Panc1 (cell line): Measurements from ENCODE around the gene EPB41L4B. TPM values are rescaled to one million over a fixed set of nuclear protein-coding genes. Genes with fewer than 3 reads are reported as not detected.

Experiments used
- ATAC-seq: fragments of 200-7000 bp; cut with Tn5 transposase; 2 replicates; pipeline ENCODE4 v1.9.1; 2020; ENCODE audit warnings: mild to moderate bottlenecking, moderate library complexity
- BruUV-seq: library from RNA; stranded (reverse); fragments of 400-500 nt; replicated peaks from 2 replicates; lab custom pipeline; 2021; lab: Mats Ljungman, UMichigan
- CTCF ChIA-PET: fragments of 300-600 bp; sonication (Branson Sonifier 250); formaldehyde crosslinking; loops from one replicate; lab custom pipeline; 2022; ENCODE audit warnings: antibody characterized with exemption; lab: Charles Lee
- POLR2A ChIA-PET: fragments of 300-600 bp; sonication (Branson Sonifier 250); formaldehyde crosslinking; loops from one replicate; lab custom pipeline; 2022; ENCODE audit warnings: antibody characterized with exemption; lab: Charles Lee
- DNase-seq: peaks from one replicate; pipeline ENCODE4 v3.0.0-alpha.2; 2010; ENCODE audit warnings: low read depth, low spot score
- H3K27ac ChIP-seq: 2 replicates; pipeline ENCODE4 v1.5.1; 2011; ENCODE audit warnings: mild to moderate bottlenecking, low read length, inconsistent platforms
- H3K27me3 ChIP-seq: fragments of 200-500 bp; sonication (Bioruptor generic); 2 replicates; pipeline ENCODE4 v1.6.0; 2014; ENCODE audit warnings: low read length, inconsistent platforms; ENCODE audit not compliant: control insufficient read depth, insufficient read depth
- H3K36me3 ChIP-seq: fragments of 200-500 bp; sonication (Bioruptor generic); 2 replicates; pipeline ENCODE4 v1.5.1; 2014; ENCODE audit warnings: inconsistent platforms, mild to moderate bottlenecking, low read length, moderate library complexity; ENCODE audit not compliant: control insufficient read depth, insufficient read depth
- H3K4me1 ChIP-seq: 2 replicates; pipeline ENCODE4 v1.5.1; 2011; ENCODE audit warnings: inconsistent platforms, mild to moderate bottlenecking, low read length, moderate library complexity; ENCODE audit not compliant: control insufficient read depth, insufficient read depth
- H3K4me3 ChIP-seq, 2 experiments: 2 replicates each; pipeline ENCODE4 v1.5.1; 2011 to 2012; ENCODE audit warnings: low read depth in 2 of 2, low read length in 2 of 2, mild to moderate bottlenecking in 2 of 2, inconsistent platforms in 1 of 2, moderate library complexity in 1 of 2
- H3K9me3 ChIP-seq: fragments of 200-500 bp; sonication (Bioruptor generic); 2 replicates; pipeline ENCODE4 v1.5.1; 2014; ENCODE audit warnings: low read depth, mild to moderate bottlenecking, inconsistent platforms, low read length, moderate library complexity; ENCODE audit not compliant: control insufficient read depth, insufficient read depth
- POLR2AphosphoS5 ChIP-seq: IDR thresholded peaks from 2 replicates; pipeline ENCODE4 v1.6.1; 2012; ENCODE audit warnings: mild to moderate bottlenecking, low read depth, low read length, moderate library complexity
- SIN3A ChIP-seq: IDR thresholded peaks from 2 replicates; pipeline ENCODE4 v1.6.1; 2012; ENCODE audit warnings: low read depth, mild to moderate bottlenecking, low read length, moderate library complexity, borderline replicate concordance; ENCODE audit not compliant: insufficient read depth
- TCF7L2 ChIP-seq: IDR thresholded peaks from 2 replicates; pipeline ENCODE4 v1.6.1; 2011; ENCODE audit warnings: mild to moderate bottlenecking, low read depth, low read length, inconsistent platforms
- in situ Hi-C: cut with HindIII; loops from 2 replicates; pipeline ENCODE4 v1.10.0; 2016; ENCODE audit warnings: low sequenced_read_pairs, low pct_unique_long_range_greater_than_20kb
- intact Hi-C: fragments of 100-400 bp; cut with micrococcal nuclease; formaldehyde crosslinking; loops from one replicate; pipeline ENCODE4 v1.10.0; 2022; ENCODE audit not compliant: unreplicated experiment
- total RNA-seq: library from RNA; stranded (reverse); gene quantifications from one replicate; pipeline ENCODE4 v1.2.1, GENCODE V29; 2021; ENCODE audit not compliant: unreplicated experiment
- TF ChIP-seq, protein P1 (sequence below): fragments of 450-650 bp; IDR thresholded peaks from 2 replicates; pipeline ENCODE4 v1.5.1; 2017; ENCODE audit warnings: mild to moderate bottlenecking
- TF ChIP-seq, protein P2 (sequence below), 2 experiments: IDR thresholded peaks; 2 replicates each; pipeline ENCODE4 v1.6.1; 2011 to 2012; ENCODE audit warnings: low read depth in 2 of 2, control low read depth in 1 of 2, low read length in 1 of 2, mild to moderate bottlenecking in 1 of 2, moderate library complexity in 1 of 2; ENCODE audit not compliant: insufficient read depth in 1 of 2

The EPB41L4B gene
- total RNA-seq, 1 experiment from 2014 or later, result 27.8 TPM

DNA sequence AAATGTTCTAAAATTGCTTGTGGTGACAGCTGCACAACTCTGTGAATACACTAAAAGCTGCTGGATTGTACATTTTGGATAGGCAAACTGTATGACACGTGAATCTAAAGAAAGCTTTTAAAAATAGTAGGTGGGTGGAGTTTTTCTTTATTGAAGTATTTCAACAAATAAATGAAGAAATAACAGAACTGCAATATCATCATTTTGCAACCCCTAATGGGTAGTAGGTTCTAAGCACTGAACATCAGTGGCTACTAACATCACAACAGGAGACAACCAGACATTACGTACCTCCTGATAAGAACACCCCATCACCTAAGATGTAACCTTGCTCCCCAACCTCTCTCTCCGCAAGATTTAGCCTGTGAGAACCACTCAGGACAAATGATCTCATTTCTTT, 38.6 kb downstream of the EPB41L4B start:
- no peak for TF ChIP-seq SIN3A
- TF ChIP-seq TCF7L2, result no peak
- TF ChIP-seq, protein P1, sequence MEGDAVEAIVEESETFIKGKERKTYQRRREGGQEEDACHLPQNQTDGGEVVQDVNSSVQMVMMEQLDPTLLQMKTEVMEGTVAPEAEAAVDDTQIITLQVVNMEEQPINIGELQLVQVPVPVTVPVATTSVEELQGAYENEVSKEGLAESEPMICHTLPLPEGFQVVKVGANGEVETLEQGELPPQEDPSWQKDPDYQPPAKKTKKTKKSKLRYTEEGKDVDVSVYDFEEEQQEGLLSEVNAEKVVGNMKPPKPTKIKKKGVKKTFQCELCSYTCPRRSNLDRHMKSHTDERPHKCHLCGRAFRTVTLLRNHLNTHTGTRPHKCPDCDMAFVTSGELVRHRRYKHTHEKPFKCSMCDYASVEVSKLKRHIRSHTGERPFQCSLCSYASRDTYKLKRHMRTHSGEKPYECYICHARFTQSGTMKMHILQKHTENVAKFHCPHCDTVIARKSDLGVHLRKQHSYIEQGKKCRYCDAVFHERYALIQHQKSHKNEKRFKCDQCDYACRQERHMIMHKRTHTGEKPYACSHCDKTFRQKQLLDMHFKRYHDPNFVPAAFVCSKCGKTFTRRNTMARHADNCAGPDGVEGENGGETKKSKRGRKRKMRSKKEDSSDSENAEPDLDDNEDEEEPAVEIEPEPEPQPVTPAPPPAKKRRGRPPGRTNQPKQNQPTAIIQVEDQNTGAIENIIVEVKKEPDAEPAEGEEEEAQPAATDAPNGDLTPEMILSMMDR, result no peak
- DNase-seq (no peak), ATAC-seq (no peak)
- Histone ChIP-seq H3K4me3 (no peak overlapping the region), H3K9me3 (no peaks in the 10 kb centered on the region), H3K36me3 (no peaks in the 10 kb centered on the region; the same call in 1 of the 2 replicates), H3K27me3 (no peaks in the 10 kb centered on the region), H3K27ac (no peak overlapping the region), H3K4me1 (peaks cover 3% of the 10 kb centered on the region; the same call in 1 of the 2 replicates)
- BruUV-seq, result no TSS peak
- POLR2A ChIA-PET, result no interaction called here
- in situ Hi-C loops (no loop called here), intact Hi-C loops (no loop called here)
- CTCF ChIA-PET, result no interaction called here

DNA sequence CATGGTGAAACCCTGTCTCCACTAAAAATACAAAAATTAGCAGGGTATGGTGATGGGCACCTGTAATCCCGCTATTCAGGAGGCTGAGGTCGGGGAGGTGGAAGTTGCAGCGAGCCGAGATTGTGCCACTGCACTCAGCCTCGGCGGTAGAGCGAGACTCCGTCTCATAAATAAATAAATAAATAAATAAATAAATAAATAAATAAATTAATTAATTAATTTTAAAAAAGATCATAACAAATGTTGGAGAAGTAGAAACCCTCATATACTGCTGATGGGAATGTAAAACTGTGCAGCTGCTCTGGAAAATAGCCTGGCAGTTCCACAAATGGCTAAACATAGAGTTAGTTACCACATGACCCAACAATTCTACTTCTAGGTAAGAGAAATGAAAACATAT, 39.3 kb downstream of the EPB41L4B start:
- no peaks in the 10 kb centered on the region for H3K9me3 ChIP-seq
- H3K4me1 ChIP-seq, result peaks cover 3% of the 10 kb centered on the region; the same call in 1 of the 2 replicates
- no peaks in the 10 kb centered on the region for H3K27me3 ChIP-seq
- no peak for ATAC-seq
- intact Hi-C loops (no loop called here), in situ Hi-C loops (no loop called here)
- no peak for DNase-seq
- ChIA-PET POLR2A (interaction anchor here (0.6 kb wide), 1 partner anchor 981 kb away, joined by 3 read pairs; no protein-coding TSS in a partner anchor), CTCF (no interaction called here)
- no peak overlapping the region for H3K4me3 ChIP-seq
- H3K27ac ChIP-seq, result no peak overlapping the region
- BruUV-seq, result no TSS peak
- no peak for TF ChIP-seq SIN3A
- no peak for TF ChIP-seq TCF7L2
- TF ChIP-seq, protein P2, sequence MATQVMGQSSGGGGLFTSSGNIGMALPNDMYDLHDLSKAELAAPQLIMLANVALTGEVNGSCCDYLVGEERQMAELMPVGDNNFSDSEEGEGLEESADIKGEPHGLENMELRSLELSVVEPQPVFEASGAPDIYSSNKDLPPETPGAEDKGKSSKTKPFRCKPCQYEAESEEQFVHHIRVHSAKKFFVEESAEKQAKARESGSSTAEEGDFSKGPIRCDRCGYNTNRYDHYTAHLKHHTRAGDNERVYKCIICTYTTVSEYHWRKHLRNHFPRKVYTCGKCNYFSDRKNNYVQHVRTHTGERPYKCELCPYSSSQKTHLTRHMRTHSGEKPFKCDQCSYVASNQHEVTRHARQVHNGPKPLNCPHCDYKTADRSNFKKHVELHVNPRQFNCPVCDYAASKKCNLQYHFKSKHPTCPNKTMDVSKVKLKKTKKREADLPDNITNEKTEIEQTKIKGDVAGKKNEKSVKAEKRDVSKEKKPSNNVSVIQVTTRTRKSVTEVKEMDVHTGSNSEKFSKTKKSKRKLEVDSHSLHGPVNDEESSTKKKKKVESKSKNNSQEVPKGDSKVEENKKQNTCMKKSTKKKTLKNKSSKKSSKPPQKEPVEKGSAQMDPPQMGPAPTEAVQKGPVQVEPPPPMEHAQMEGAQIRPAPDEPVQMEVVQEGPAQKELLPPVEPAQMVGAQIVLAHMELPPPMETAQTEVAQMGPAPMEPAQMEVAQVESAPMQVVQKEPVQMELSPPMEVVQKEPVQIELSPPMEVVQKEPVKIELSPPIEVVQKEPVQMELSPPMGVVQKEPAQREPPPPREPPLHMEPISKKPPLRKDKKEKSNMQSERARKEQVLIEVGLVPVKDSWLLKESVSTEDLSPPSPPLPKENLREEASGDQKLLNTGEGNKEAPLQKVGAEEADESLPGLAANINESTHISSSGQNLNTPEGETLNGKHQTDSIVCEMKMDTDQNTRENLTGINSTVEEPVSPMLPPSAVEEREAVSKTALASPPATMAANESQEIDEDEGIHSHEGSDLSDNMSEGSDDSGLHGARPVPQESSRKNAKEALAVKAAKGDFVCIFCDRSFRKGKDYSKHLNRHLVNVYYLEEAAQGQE (IDR thresholded peaks at IDR 0.05; ENCODE audit: insufficient read depth in 1 of 2, low read depth in 2 of 2, low read length in 1 of 2), result no peak
- TF ChIP-seq POLR2AphosphoS5, result no peak
- TF ChIP-seq, protein P1, result no peak
- H3K36me3 ChIP-seq, result no peaks in the 10 kb centered on the region; the same call in 1 of the 2 replicates
